C4-2B (cell line): ENCODE data around the gene ARHGEF26.

Experiments
- CTCF ChIP-seq: fragments of 450-650 bp; conservative IDR thresholded peaks from 2 replicates; pipeline ENCODE4 v1.5.1; 2017; ENCODE audit warnings: mild to moderate bottlenecking
- ZFX ChIP-seq: fragments of 450-650 bp; IDR thresholded peaks from 2 replicates; pipeline ENCODE4 v1.6.1; 2017

- no peak for TF ChIP-seq CTCF
- no peak for TF ChIP-seq ZFX
Measured at GRCh38 chr3:154164387-154164786, 43.2 kb downstream of the ARHGEF26 start.
